C4-2B (cell line): ENCODE measurements around the gene CABP4.

Experiments used
- CTCF ChIP-seq: fragments of 450-650 bp; conservative IDR thresholded peaks from 2 replicates; pipeline ENCODE4 v1.5.1; 2017; ENCODE audit warnings: mild to moderate bottlenecking
- ZFX ChIP-seq: fragments of 450-650 bp; IDR thresholded peaks from 2 replicates; pipeline ENCODE4 v1.6.1; 2017

GRCh38 chr11:67405688-67406339 lies 49.3 kb upstream of the CABP4 start:
- TF ChIP-seq CTCF (no peak), ZFX (no peak)
